ENCODE results near the gene DSC3. TPM values are rescaled to one million over a fixed set of nuclear protein-coding genes. Genes with fewer than 3 reads are reported as not detected.

Gene DSC3
- total RNA-seq, 1 experiment from 2014 or later = 14.6 TPM

DNA sequence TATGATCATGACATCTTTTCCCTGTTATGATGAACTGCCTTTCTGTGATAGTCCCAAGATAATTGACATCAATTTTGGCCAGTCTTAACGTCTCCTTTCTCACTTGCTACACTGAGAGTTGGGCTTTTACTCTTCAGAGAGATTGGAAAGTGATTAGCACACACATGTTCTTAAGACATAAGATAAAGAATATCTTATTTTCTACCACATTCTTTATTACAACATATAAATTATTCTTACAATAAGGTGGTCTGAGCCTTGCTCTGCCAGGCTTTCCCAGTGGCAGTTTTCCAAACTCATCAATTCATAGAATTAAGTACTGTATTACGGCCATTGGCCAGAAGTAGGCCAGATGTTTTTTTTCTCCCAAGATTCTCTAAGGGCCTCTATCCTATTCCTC, 5.7 kb upstream of the DSC3 start:
- POLR2A ChIA-PET (ENCODE audit: unreplicated experiment) = no interaction called here
- Histone ChIP-seq H3K79me2 (ENCODE audit: low read length) (peaks cover 4% of the 10 kb centered on the region; the same call in 1 of the 2 replicates), H3K4me3 (ENCODE audit: low read length) (no peak overlapping the region), H3K4me2 (ENCODE audit: low read length) (no peak overlapping the region), H3K36me3 (ENCODE audit: low read depth, low read length) (no peaks in the 10 kb centered on the region), H3K27ac (ENCODE audit: low read length) (no peak overlapping the region), H3F3A (ENCODE audit: low read length, unreplicated experiment) (no peaks in the 10 kb centered on the region), H2AFZ (ENCODE audit: low read length) (no peak overlapping the region), H3K9ac (ENCODE audit: low read length) (no peak overlapping the region), H3K9me3 (ENCODE audit: low read length) (no peaks in the 10 kb centered on the region), H3K9me2 (replicated peaks; ENCODE audit: low read length) (no peaks in the 10 kb centered on the region), H4K20me1 (ENCODE audit: low read length) (no peaks in the 10 kb centered on the region), H3K27me3 (ENCODE audit: low read length) (no peaks in the 10 kb centered on the region), H3K4me1 (ENCODE audit: insufficient read depth, low read length) (peaks cover 18% of the 10 kb centered on the region)
- intact Hi-C loops (cut with micrococcal nuclease) = no loop called here
- no TSS peak for BruUV-seq (replicated peaks)
- TF ChIP-seq EZH2phosphoT487 (IDR thresholded peaks at IDR 0.05; ENCODE audit: borderline replicate concordance, low read length) (no peak), EZH2 (IDR thresholded peaks at IDR 0.05; ENCODE audit: low read length, unreplicated experiment) (no peak)
- TF ChIP-seq, protein P1, sequence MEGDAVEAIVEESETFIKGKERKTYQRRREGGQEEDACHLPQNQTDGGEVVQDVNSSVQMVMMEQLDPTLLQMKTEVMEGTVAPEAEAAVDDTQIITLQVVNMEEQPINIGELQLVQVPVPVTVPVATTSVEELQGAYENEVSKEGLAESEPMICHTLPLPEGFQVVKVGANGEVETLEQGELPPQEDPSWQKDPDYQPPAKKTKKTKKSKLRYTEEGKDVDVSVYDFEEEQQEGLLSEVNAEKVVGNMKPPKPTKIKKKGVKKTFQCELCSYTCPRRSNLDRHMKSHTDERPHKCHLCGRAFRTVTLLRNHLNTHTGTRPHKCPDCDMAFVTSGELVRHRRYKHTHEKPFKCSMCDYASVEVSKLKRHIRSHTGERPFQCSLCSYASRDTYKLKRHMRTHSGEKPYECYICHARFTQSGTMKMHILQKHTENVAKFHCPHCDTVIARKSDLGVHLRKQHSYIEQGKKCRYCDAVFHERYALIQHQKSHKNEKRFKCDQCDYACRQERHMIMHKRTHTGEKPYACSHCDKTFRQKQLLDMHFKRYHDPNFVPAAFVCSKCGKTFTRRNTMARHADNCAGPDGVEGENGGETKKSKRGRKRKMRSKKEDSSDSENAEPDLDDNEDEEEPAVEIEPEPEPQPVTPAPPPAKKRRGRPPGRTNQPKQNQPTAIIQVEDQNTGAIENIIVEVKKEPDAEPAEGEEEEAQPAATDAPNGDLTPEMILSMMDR (conservative IDR thresholded peaks at IDR 0.05; ENCODE audit: low read depth, low read length) = no peak
- DNase-seq = no peak
- ATAC-seq = no peak
- CTCF ChIA-PET = no interaction called here

DNA sequence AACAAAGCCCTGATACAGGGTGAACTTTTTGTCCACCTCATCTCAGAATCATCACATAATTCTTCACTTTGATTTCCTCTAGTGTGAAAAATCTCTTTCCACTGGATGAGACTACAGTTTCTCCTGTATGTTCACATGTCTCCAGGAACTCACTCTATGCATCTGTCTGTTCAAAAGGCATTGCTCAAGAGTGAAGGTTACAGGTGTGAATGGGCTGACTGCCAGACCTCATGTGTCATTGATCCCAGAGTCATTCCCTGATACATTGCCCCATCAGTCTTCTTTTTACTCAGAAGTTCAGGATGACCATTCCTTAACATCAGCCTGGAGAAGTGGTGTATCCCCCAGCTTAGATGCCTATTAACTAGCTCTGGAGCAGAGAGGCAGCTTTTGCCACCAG, 4.4 kb upstream of the DSC3 start:
- TF ChIP-seq, protein P1 (conservative IDR thresholded peaks at IDR 0.05; ENCODE audit: low read depth, low read length) = no peak
- TF ChIP-seq EZH2phosphoT487 (IDR thresholded peaks at IDR 0.05; ENCODE audit: borderline replicate concordance, low read length) = no peak
- no peak for TF ChIP-seq EZH2 (IDR thresholded peaks at IDR 0.05; ENCODE audit: low read length, unreplicated experiment)
- CTCF ChIA-PET = no interaction called here
- no TSS peak for BruUV-seq (replicated peaks)
- no peak overlapping the region for H3K4me3 ChIP-seq (ENCODE audit: low read length)
- H3K9me2 ChIP-seq (replicated peaks; ENCODE audit: low read length) = no peaks in the 10 kb centered on the region
- no peaks in the 10 kb centered on the region for H3F3A ChIP-seq (ENCODE audit: low read length, unreplicated experiment)
- no peak overlapping the region for H3K4me2 ChIP-seq (ENCODE audit: low read length)
- no peaks in the 10 kb centered on the region for H3K9me3 ChIP-seq (ENCODE audit: low read length)
- no peak overlapping the region for H2AFZ ChIP-seq (ENCODE audit: low read length)
- no peak overlapping the region for H3K9ac ChIP-seq (ENCODE audit: low read length)
- H3K79me2 ChIP-seq (ENCODE audit: low read length) = peaks cover 11% of the 10 kb centered on the region
- no peaks in the 10 kb centered on the region for H4K20me1 ChIP-seq (ENCODE audit: low read length)
- intact Hi-C loops (cut with micrococcal nuclease) = no loop called here
- H3K27me3 ChIP-seq (ENCODE audit: low read length) = no peaks in the 10 kb centered on the region
- peaks cover 22% of the 10 kb centered on the region for H3K4me1 ChIP-seq (ENCODE audit: insufficient read depth, low read length)
- ATAC-seq (no peak), DNase-seq (peak; percentile 51)
- H3K36me3 ChIP-seq (ENCODE audit: low read depth, low read length) = no peaks in the 10 kb centered on the region
- no peak overlapping the region for H3K27ac ChIP-seq (ENCODE audit: low read length)
- POLR2A ChIA-PET (ENCODE audit: unreplicated experiment) = no interaction called here

DNA sequence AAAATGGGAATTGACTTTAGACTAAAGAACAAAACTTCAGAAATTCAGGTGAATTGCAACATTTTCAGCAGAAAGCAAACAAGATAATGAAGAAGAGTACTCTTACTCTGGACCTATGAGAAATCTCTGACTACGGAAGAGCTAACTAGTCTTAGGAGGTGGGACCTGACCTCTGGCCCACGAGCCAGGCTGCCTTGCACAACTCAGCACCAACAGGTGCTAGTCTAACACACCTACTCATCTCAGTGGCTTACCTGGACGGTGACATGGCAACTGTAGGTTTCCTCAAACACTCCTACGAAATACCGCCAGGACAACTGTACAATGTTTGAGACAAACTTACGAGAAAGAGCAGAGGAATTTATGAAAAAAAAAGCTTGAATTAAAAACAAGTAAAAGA, 3.1 kb upstream of the DSC3 start:
- Histone ChIP-seq H3K4me2 (ENCODE audit: low read length) (0 out of 2 replicates have a peak overlapping the region, but pooled peaks have one; percentile 55), H3K9me2 (replicated peaks; ENCODE audit: low read length) (no peaks in the 10 kb centered on the region), H3K4me1 (ENCODE audit: insufficient read depth, low read length) (peaks cover 23% of the 10 kb centered on the region), H3K9me3 (ENCODE audit: low read length) (no peaks in the 10 kb centered on the region), H3K9ac (ENCODE audit: low read length) (no peak overlapping the region), H3K36me3 (ENCODE audit: low read depth, low read length) (no peaks in the 10 kb centered on the region), H2AFZ (ENCODE audit: low read length) (no peak overlapping the region), H3K27me3 (ENCODE audit: low read length) (no peaks in the 10 kb centered on the region), H3K79me2 (ENCODE audit: low read length) (peaks cover 23% of the 10 kb centered on the region), H3K27ac (ENCODE audit: low read length) (no peak overlapping the region), H3K4me3 (ENCODE audit: low read length) (no peak overlapping the region), H3F3A (ENCODE audit: low read length, unreplicated experiment) (no peaks in the 10 kb centered on the region), H4K20me1 (ENCODE audit: low read length) (no peaks in the 10 kb centered on the region)
- TF ChIP-seq, protein P1 (conservative IDR thresholded peaks at IDR 0.05; ENCODE audit: low read depth, low read length) = no peak
- TF ChIP-seq EZH2phosphoT487 (IDR thresholded peaks at IDR 0.05; ENCODE audit: borderline replicate concordance, low read length) = no peak
- no peak for TF ChIP-seq EZH2 (IDR thresholded peaks at IDR 0.05; ENCODE audit: low read length, unreplicated experiment)
- intact Hi-C loops (cut with micrococcal nuclease) = loop anchor here (1.0 kb wide), 1 partner anchor 54 kb away; no protein-coding TSS in a partner anchor
- ATAC-seq = no peak
- no peak for DNase-seq
- ChIA-PET POLR2A (ENCODE audit: unreplicated experiment) (no interaction called here), CTCF (no interaction called here)
- BruUV-seq (replicated peaks) = no TSS peak
